PC-3 (cell line): Measurements from ENCODE around the gene GOLGA8T. TPM values are rescaled to one million over a fixed set of nuclear protein-coding genes. Genes with fewer than 3 reads are reported as not detected.
A peak's percentile ranks its signal among the peaks of the same experiment; 100 is the strongest.
"Not testable (repeated sequence)": the region's sequence is repeated elsewhere in the genome, so short reads cannot be mapped to it uniquely, and the experiment has no call there.

Experiments
- ATAC-seq: fragments of 200-7000 bp; cut with Tn5 transposase; 2 replicates; pipeline ENCODE4 v1.9.1; 2020; ENCODE audit warnings: mild to moderate bottlenecking, moderate library complexity
- BruUV-seq: library from RNA; stranded (reverse); fragments of 400-500 nt; replicated peaks from 2 replicates; lab custom pipeline; 2021; lab: Mats Ljungman, UMichigan
- CTCF ChIA-PET: fragments of 300-600 bp; sonication (Branson Sonifier 250); formaldehyde crosslinking; loops from one replicate; lab custom pipeline; 2022; ENCODE audit warnings: antibody characterized with exemption; lab: Charles Lee
- POLR2A ChIA-PET: fragments of 300-600 bp; sonication (Branson Sonifier 250); formaldehyde crosslinking; loops from one replicate; lab custom pipeline; 2022; ENCODE audit warnings: antibody characterized with exemption; ENCODE audit not compliant: unreplicated experiment; lab: Charles Lee
- DNase-seq: peaks from one replicate; pipeline ENCODE4 v3.0.0-alpha.2; 2015
- H2AFZ ChIP-seq: fragments of 300-600 bp; sonication (generic); 2 replicates; pipeline ENCODE4 v1.6.0; 2016; ENCODE audit warnings: antibody characterized with exemption, low read length
- H3F3A ChIP-seq: fragments of 300-600 bp; sonication (generic); one replicate; pipeline ENCODE4 v1.6.0; 2017; ENCODE audit warnings: antibody characterized with exemption, low read length, control low read depth, mild to moderate bottlenecking; ENCODE audit not compliant: unreplicated experiment
- H3K27ac ChIP-seq: fragments of 300-600 bp; sonication (generic); 2 replicates; pipeline ENCODE4 v1.5.1; 2016; ENCODE audit warnings: mild to moderate bottlenecking, low read length
- H3K27me3 ChIP-seq: fragments of 300-600 bp; sonication (generic); 2 replicates; pipeline ENCODE4 v1.6.1; 2016; ENCODE audit warnings: low read length, mixed read lengths
- H3K36me3 ChIP-seq: fragments of 300-600 bp; sonication (generic); 2 replicates; pipeline ENCODE4 v1.6.1; 2016; ENCODE audit warnings: low read depth, mixed run types, low read length, mixed read lengths
- H3K4me1 ChIP-seq: fragments of 300-600 bp; sonication (generic); 2 replicates; pipeline ENCODE4 v1.5.1; 2016; ENCODE audit warnings: low read length; ENCODE audit not compliant: insufficient read depth
- H3K4me2 ChIP-seq: fragments of 300-600 bp; sonication (generic); 2 replicates; pipeline ENCODE4 v1.6.0; 2016; ENCODE audit warnings: low read length
- H3K4me3 ChIP-seq: fragments of 300-600 bp; sonication (generic); 2 replicates; pipeline ENCODE4 v1.5.1; 2016; ENCODE audit warnings: mild to moderate bottlenecking, low read length, mixed read lengths
- H3K79me2 ChIP-seq: fragments of 300-600 bp; sonication (generic); 2 replicates; pipeline ENCODE4 v1.6.1; 2017; ENCODE audit warnings: low read length, mixed read lengths
- H3K9ac ChIP-seq: fragments of 300-600 bp; sonication (generic); 2 replicates; pipeline ENCODE4 v1.6.0; 2016; ENCODE audit warnings: mild to moderate bottlenecking, low read length
- H3K9me2 ChIP-seq: fragments of 300-600 bp; sonication (generic); replicated peaks from 2 replicates; pipeline ENCODE4 v1.6.1; 2016; ENCODE audit warnings: mixed run types, low read length, mixed read lengths
- H3K9me3 ChIP-seq: fragments of 300-600 bp; sonication (generic); 2 replicates; pipeline ENCODE4 v1.6.1; 2016; ENCODE audit warnings: low read length, mixed read lengths
- H4K20me1 ChIP-seq: fragments of 300-600 bp; sonication (generic); 2 replicates; pipeline ENCODE4 v1.6.1; 2016; ENCODE audit warnings: low read length, mixed read lengths
- intact Hi-C: fragments of 100-400 bp; cut with micrococcal nuclease; formaldehyde crosslinking; loops from 2 replicates; pipeline ENCODE4 v1.9.0; 2023
- total RNA-seq: library from RNA; depleted of rRNA; stranded (reverse); fragments of >200 nt; gene quantifications from 2 replicates; pipeline ENCODE4 v1.2.3, GENCODE V29; 2014

The GOLGA8T gene
- total RNA-seq, 1 experiment from 2014 or later: 0.15 TPM

GRCh38 chr15:30143246-30143645, 8.4 kb downstream of the GOLGA8T start:
- H3K9ac ChIP-seq, H2AFZ ChIP-seq, H4K20me1 ChIP-seq, H3K36me3 ChIP-seq, H3F3A ChIP-seq, H3K27ac ChIP-seq, H3K27me3 ChIP-seq, H3K4me2 ChIP-seq, ATAC-seq, CTCF ChIA-PET, H3K4me1 ChIP-seq, intact Hi-C loops, H3K9me2 ChIP-seq, H3K4me3 ChIP-seq, H3K9me3 ChIP-seq, H3K79me2 ChIP-seq, BruUV-seq, DNase-seq, POLR2A ChIA-PET: not testable (repeated sequence)

- H3K4me2 ChIP-seq, H3K9me2 ChIP-seq, H3K27ac ChIP-seq, H2AFZ ChIP-seq, POLR2A ChIA-PET, H3K9ac ChIP-seq, H3K9me3 ChIP-seq, H3K4me1 ChIP-seq, H3K79me2 ChIP-seq, CTCF ChIA-PET, BruUV-seq, H3K27me3 ChIP-seq, H3K36me3 ChIP-seq, intact Hi-C loops, H3K4me3 ChIP-seq, DNase-seq, H3F3A ChIP-seq, H4K20me1 ChIP-seq: not testable (repeated sequence)
- ATAC-seq: peak; percentile 67
Measured at GRCh38 chr15:30149891-30150290, 15.0 kb downstream of the GOLGA8T start.

GRCh38 chr15:30162479-30163357, 27.9 kb downstream of the GOLGA8T start:
- H3K9me2 ChIP-seq, H3K36me3 ChIP-seq, H3K9me3 ChIP-seq, POLR2A ChIA-PET, H3K4me3 ChIP-seq, DNase-seq, H3F3A ChIP-seq, H3K79me2 ChIP-seq, intact Hi-C loops, H3K4me2 ChIP-seq, H3K27me3 ChIP-seq, H3K27ac ChIP-seq, CTCF ChIA-PET, BruUV-seq, H2AFZ ChIP-seq, H4K20me1 ChIP-seq, H3K4me1 ChIP-seq, H3K9ac ChIP-seq: not testable (repeated sequence)
- peak; percentile 78 for ATAC-seq

GRCh38 chr15:30163759-30164158, 28.9 kb downstream of the GOLGA8T start:
- H3K79me2 ChIP-seq, H2AFZ ChIP-seq, H4K20me1 ChIP-seq, H3K4me1 ChIP-seq, H3K4me3 ChIP-seq, H3K27me3 ChIP-seq, H3K27ac ChIP-seq, BruUV-seq, H3K36me3 ChIP-seq, intact Hi-C loops, H3K9me3 ChIP-seq, H3K4me2 ChIP-seq, CTCF ChIA-PET, H3F3A ChIP-seq, H3K9ac ChIP-seq, H3K9me2 ChIP-seq, POLR2A ChIA-PET, ATAC-seq, DNase-seq: not testable (repeated sequence)

- H3K9me2 ChIP-seq, DNase-seq, BruUV-seq, H3K27me3 ChIP-seq, H3K79me2 ChIP-seq, CTCF ChIA-PET, H3K27ac ChIP-seq, H3K4me1 ChIP-seq, H3K4me2 ChIP-seq, POLR2A ChIA-PET, H3K9me3 ChIP-seq, H4K20me1 ChIP-seq, H3K36me3 ChIP-seq, H3K4me3 ChIP-seq, H2AFZ ChIP-seq, H3F3A ChIP-seq, H3K9ac ChIP-seq, intact Hi-C loops, ATAC-seq: not testable (repeated sequence)
Measured at GRCh38 chr15:30164257-30164656, 29.4 kb downstream of the GOLGA8T start.

- H3K4me2 ChIP-seq, H3K9me3 ChIP-seq, DNase-seq, CTCF ChIA-PET, H3K4me3 ChIP-seq, BruUV-seq, POLR2A ChIA-PET, H3K27ac ChIP-seq, H2AFZ ChIP-seq, H4K20me1 ChIP-seq, ATAC-seq, H3K9me2 ChIP-seq, H3K36me3 ChIP-seq, H3K27me3 ChIP-seq, H3K79me2 ChIP-seq, H3K4me1 ChIP-seq, intact Hi-C loops, H3K9ac ChIP-seq, H3F3A ChIP-seq: not testable (repeated sequence)
Measured at GRCh38 chr15:30167403-30167802, 32.6 kb downstream of the GOLGA8T start.
